Nephron progenitor cell (in vitro differentiated cells): Measurements from ENCODE around the gene TUT4.
A peak's percentile ranks its signal among the peaks of the same experiment; 100 is the strongest.

Experiments
- DNase-seq: peaks from one replicate; pipeline ENCODE4 v3.0.0; 2021
- H3K27ac Mint-ChIP-seq: 2 replicates; pipeline ENCODE4 v1.8.0; 2021; ENCODE audit warnings: mild to moderate bottlenecking, moderate library complexity, mixed read lengths
- H3K27me3 Mint-ChIP-seq: 2 replicates; pipeline ENCODE4 v1.8.0; 2021; ENCODE audit warnings: mild to moderate bottlenecking, low read depth, mixed read lengths; ENCODE audit not compliant: poor library complexity
- H3K36me3 Mint-ChIP-seq: 2 replicates; pipeline ENCODE4 v1.8.0; 2021; ENCODE audit warnings: low read depth, mixed read lengths
- H3K4me1 Mint-ChIP-seq: 2 replicates; pipeline ENCODE4 v1.8.0; 2021; ENCODE audit warnings: mixed read lengths
- H3K4me3 Mint-ChIP-seq: 2 replicates; pipeline ENCODE4 v1.8.0; 2021; ENCODE audit warnings: mild to moderate bottlenecking, moderate library complexity, mixed read lengths
- H3K9me3 Mint-ChIP-seq: 2 replicates; pipeline ENCODE4 v1.8.0; 2021; ENCODE audit warnings: mild to moderate bottlenecking, moderate library complexity, mixed read lengths
- CTCF ChIP-seq: fragments of 200-600 bp; sonication (generic); IDR thresholded peaks from 2 replicates; pipeline ENCODE4 v1.5.0; 2021; ENCODE audit warnings: antibody characterized with exemption

TUT4 gene

DNA sequence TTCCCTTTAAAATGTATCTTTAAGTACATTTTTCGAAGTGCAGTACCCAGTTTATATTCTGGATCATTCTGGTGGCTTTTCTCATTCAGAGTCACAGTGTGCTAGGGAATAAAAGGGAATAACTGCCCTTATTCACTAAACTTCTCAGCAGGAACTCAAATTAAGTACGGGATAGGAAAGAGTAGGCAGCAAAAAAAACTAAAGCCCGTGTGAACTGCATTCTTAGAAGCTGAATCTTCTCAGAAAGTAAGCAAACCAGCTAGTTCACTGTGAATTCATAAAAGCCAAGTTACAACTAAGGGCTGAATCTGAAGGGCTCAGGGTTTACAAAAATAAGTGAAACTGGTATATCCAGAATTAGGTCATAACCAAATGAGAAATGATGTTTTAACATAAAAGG lies 126.5 kb downstream of the TUT4 start:
- Mint-ChIP-seq H3K4me1 (no peaks in the 10 kb centered on the region), H3K27me3 (no peaks in the 10 kb centered on the region), H3K9me3 (no peaks in the 10 kb centered on the region), H3K27ac (peak overlapping the region; percentile 26), H3K4me3 (no peak overlapping the region), H3K36me3 (peaks cover 53% of the 10 kb centered on the region)
- no peak for TF ChIP-seq CTCF
- DNase-seq: no peak

GRCh38 chr1:52424813-52425212 lies 128.1 kb downstream of the TUT4 start:
- no peak for TF ChIP-seq CTCF
- Mint-ChIP-seq H3K4me3 (no peak overlapping the region), H3K27me3 (no peaks in the 10 kb centered on the region), H3K36me3 (peaks cover 44% of the 10 kb centered on the region), H3K9me3 (no peaks in the 10 kb centered on the region), H3K4me1 (no peaks in the 10 kb centered on the region), H3K27ac (peak overlapping the region; percentile 0)
- DNase-seq: no peak

GRCh38 chr1:52424231-52424636 lies 128.7 kb downstream of the TUT4 start:
- no peak overlapping the region for H3K4me3 Mint-ChIP-seq
- H3K4me1 Mint-ChIP-seq: no peaks in the 10 kb centered on the region
- H3K36me3 Mint-ChIP-seq: peaks cover 47% of the 10 kb centered on the region
- no peaks in the 10 kb centered on the region for H3K27me3 Mint-ChIP-seq
- TF ChIP-seq CTCF: no peak
- H3K9me3 Mint-ChIP-seq: no peaks in the 10 kb centered on the region
- peak overlapping the region; percentile 44 for H3K27ac Mint-ChIP-seq
- no peak for DNase-seq

- Mint-ChIP-seq H3K36me3 (peaks cover 46% of the 10 kb centered on the region), H3K4me3 (no peak overlapping the region), H3K9me3 (no peaks in the 10 kb centered on the region), H3K27me3 (no peaks in the 10 kb centered on the region), H3K27ac (peak overlapping the region; percentile 44), H3K4me1 (no peaks in the 10 kb centered on the region)
- no peak for TF ChIP-seq CTCF
- no peak for DNase-seq
Measured at GRCh38 chr1:52423771-52424170, 129.1 kb downstream of the TUT4 start.

GRCh38 chr1:52423055-52423454 lies 129.8 kb downstream of the TUT4 start:
- H3K36me3 Mint-ChIP-seq: peaks cover 47% of the 10 kb centered on the region

More at GRCh38 chr1:52423055-52423454, 129.8 kb downstream of the TUT4 start:
- no peak for TF ChIP-seq CTCF
- no peak for DNase-seq
- no peaks in the 10 kb centered on the region for H3K27me3 Mint-ChIP-seq
- H3K9me3 Mint-ChIP-seq: no peaks in the 10 kb centered on the region
- H3K4me3 Mint-ChIP-seq: no peak overlapping the region
- H3K27ac Mint-ChIP-seq: no peak overlapping the region
- H3K4me1 Mint-ChIP-seq: no peaks in the 10 kb centered on the region
